ENCODE results near the gene EVI5L. TPM values are rescaled to one million over a fixed set of nuclear protein-coding genes. Genes with fewer than 3 reads are reported as not detected.

Gene EVI5L
- total RNA-seq, 4 donors from 2014 or later, result 6.9 to 10.8 (median 7.9) TPM

DNA sequence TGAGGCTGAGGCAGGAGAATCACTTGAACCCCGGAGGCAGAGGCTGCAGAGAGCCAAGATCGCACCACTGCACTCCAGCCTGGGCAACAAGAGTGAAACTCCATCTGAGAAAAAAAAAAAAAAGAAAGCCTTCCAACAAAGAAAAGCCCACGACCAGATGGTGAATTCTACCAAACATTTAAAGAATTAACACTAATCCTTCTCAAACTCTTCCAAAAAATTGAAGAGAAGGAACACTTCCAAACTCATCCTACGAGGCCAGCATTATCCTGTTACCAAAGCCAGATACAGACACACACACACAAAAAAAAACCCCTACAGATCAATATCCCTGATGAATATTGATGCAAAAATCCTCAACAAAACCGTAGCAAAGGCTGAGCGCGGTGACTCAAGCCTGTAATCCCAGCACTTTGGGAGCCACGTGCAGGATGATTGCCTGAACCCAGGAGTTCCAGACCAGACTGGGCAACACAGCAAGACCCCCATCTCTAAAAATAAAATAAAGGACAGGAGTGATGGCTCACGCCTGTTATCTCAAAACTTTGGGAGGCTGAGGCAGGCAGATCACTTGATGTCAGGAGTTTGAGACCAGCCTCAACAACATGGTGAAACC, 6.2 kb upstream of the EVI5L start:
- DNase-seq (ENCODE audit: low spot score) (no peak), ATAC-seq (ENCODE audit: low FRiP score) (no peak)
- TF ChIP-seq, protein P1, sequence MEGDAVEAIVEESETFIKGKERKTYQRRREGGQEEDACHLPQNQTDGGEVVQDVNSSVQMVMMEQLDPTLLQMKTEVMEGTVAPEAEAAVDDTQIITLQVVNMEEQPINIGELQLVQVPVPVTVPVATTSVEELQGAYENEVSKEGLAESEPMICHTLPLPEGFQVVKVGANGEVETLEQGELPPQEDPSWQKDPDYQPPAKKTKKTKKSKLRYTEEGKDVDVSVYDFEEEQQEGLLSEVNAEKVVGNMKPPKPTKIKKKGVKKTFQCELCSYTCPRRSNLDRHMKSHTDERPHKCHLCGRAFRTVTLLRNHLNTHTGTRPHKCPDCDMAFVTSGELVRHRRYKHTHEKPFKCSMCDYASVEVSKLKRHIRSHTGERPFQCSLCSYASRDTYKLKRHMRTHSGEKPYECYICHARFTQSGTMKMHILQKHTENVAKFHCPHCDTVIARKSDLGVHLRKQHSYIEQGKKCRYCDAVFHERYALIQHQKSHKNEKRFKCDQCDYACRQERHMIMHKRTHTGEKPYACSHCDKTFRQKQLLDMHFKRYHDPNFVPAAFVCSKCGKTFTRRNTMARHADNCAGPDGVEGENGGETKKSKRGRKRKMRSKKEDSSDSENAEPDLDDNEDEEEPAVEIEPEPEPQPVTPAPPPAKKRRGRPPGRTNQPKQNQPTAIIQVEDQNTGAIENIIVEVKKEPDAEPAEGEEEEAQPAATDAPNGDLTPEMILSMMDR (IDR thresholded peaks at IDR 0.05), result no peak

DNA sequence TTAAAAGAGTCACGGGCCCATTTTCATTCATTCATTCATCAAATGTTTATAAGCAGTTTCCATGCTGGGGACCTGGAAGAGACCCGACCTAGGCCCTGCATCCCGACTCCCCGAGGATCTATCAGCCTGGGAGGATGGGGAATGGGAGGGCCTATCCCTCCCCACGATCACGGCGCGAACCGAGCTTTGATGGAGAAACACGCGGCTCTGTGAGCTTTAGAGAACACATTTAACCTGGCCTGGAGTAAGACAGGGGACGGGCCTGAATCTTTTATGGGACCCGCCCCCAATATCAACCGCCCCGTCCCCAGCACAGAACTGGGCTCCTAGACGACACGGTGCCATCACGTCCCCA, 875 bp upstream of the EVI5L start:
- DNase-seq (ENCODE audit: low spot score) (no peak), ATAC-seq (ENCODE audit: low FRiP score) (no peak)
- TF ChIP-seq, protein P1 (IDR thresholded peaks at IDR 0.05), result no peak

DNA sequence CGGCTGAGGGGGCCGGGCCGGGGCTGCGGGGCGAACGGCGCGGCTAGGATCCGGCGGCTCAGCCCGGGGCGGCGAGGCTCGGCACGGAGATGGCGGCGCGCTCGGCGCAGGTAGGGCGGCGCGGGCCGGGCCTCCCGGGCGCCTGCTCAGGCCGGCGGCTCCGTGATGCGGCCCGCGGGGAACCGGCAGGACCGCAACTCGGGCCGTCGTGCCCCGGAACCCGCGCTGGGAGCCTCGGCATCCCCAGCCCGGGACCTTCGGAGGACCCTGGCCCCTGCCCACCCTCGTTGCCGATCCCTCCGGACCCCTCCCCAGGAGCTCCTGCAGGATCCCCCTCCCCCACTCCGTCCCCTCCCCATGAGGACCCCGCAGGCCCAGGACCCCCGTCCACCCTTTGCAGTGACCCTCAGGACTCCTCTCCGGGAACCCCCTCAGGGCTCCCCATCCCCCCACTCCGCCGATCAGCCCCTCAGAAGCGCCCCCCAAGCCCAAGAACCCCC, 304 bp downstream of the EVI5L start:
- ATAC-seq (ENCODE audit: low FRiP score) (no peak), DNase-seq (ENCODE audit: low spot score) (no peak)
- TF ChIP-seq, protein P1 (IDR thresholded peaks at IDR 0.05), result no peak

DNA sequence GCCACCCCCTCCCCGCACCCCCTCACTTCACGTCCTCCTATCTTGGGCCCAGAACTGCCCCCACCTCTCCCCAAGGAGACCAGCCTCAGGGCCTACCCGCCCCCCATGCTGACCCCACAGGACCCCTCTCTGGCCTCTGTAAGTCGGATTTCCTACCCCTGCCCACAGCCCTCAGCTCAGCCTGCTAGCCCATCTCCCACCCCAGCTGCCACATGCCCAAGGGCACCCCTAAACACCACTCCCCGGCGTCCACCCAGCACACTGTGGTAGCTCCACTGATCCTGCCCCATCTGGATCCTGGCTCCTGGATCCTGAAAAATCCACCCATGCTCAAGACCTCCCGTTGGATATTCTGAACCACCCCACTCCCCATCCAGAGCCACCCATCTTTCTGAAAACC, 805 bp downstream of the EVI5L start:
- ATAC-seq (ENCODE audit: low FRiP score), result no peak

DNA sequence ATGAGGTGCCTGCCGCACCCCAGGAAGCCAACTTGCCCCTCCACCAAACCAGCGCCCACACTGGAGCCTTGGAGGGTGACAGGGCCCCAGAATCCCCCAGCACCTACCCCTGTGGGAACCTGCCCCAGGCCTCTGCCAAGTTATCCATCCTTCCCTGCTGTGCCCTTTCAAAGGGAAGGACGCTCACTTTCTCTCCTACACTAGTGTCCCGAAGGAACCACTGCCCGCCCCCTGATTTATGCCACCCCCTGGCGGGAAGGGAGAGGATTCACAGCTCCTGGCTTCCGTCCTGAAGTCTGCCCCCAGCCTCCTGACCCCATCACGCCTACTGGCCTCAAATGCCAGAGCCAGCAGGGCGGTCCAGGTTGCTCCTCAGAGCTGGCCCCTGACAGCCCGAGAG, 1.4 kb downstream of the EVI5L start:
- TF ChIP-seq, protein P1 (IDR thresholded peaks at IDR 0.05), result no peak
- no peak for DNase-seq (ENCODE audit: low spot score)
- ATAC-seq (ENCODE audit: low FRiP score), result no peak

More for the DNA sequence above, 805 bp downstream of the EVI5L start:
- DNase-seq (ENCODE audit: low spot score), result no peak
- TF ChIP-seq, protein P1 (IDR thresholded peaks at IDR 0.05), result no peak

DNA sequence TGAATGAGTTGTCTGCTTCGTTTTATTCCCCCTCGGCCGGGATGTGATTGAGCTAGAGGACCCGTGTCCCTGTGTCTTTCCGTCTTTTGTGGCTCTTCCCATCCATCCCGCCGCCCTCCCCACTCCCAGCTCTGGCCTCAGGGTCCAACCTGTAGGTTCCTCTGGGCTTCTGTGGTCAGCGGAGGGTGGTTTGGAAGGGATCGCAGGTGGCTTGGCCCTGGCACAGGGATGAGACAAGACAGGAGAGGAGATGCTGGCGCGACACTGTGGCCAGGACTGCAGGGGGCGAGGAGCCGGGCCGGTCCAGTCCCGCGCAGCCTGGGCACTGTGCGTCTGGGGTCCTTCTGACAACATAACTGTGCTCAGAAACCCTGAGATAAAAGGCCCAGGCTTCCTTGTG, 2.0 kb downstream of the EVI5L start:
- no peak for ATAC-seq (ENCODE audit: low FRiP score)
- DNase-seq (ENCODE audit: low spot score), result no peak
- TF ChIP-seq, protein P1 (IDR thresholded peaks at IDR 0.05), result no peak

DNA sequence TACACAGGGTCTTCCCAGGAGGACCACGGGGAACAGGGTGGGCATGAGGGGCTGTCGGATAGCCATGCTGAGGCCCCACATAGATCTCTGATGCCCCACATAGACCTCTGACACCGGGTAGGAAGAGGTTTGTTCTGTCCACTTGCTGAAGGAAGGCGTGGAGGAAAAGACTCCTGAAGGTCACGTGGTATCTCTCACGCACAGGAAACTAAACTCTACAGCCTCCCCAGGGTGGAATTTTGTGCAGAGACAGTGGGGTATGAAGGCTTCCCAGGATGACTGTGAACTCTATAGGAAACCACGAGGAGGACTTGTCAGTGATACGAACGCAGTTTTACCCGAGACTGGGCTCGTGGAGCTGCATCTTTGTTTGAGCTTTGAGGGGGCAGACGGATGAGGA, 2.8 kb downstream of the EVI5L start:
- DNase-seq (ENCODE audit: low spot score) (no peak), ATAC-seq (ENCODE audit: low FRiP score) (no peak)
- TF ChIP-seq, protein P1 (IDR thresholded peaks at IDR 0.05), result no peak

Measured in omental fat pad (tissue), 4 donors.